Heart right ventricle (tissue), 16 donors: ENCODE data around the gene NAB1. TPM values are rescaled to one million over a fixed set of nuclear protein-coding genes. Genes with fewer than 3 reads are reported as not detected.

ENCODE experiments used
- ATAC-seq, 8 donors: fragments of 200-7000 bp; cut with Tn5 transposase; one replicate each; pipeline ENCODE4 v1.9.1; 2020; ENCODE audit warnings: mild to moderate bottlenecking in 8 of 8, moderate library complexity in 8 of 8, moderate number of reproducible peaks in 1 of 8
- DNase-seq, 2 donors: peaks; one replicate each; pipeline ENCODE4 v3.0.0-alpha.2; 2020
- H3K27ac ChIP-seq, 10 donors: fragments of 200-600 bp; sonication (generic) in 2 of 10; one replicate each; pipeline versions ENCODE4 v1.5.0 to v1.8.0; 2020 to 2022; ENCODE audit warnings: mild to moderate bottlenecking in 3 of 10
- H3K27me3 ChIP-seq, 7 donors: fragments of 200-600 bp; one replicate each; pipeline ENCODE4 v1.8.0; 2021 to 2022; ENCODE audit warnings: mild to moderate bottlenecking in 2 of 7
- H3K36me3 ChIP-seq, 9 donors: fragments of 200-600 bp; sonication (generic) in 1 of 9; one replicate each; pipeline versions ENCODE4 v1.5.0 to v1.8.0; 2020 to 2022; ENCODE audit warnings: mild to moderate bottlenecking in 2 of 9
- H3K4me1 ChIP-seq, 9 donors: fragments of 200-600 bp; sonication (generic) in 1 of 9; one replicate each; pipeline versions ENCODE4 v1.5.0 to v1.8.0; 2020 to 2022; ENCODE audit warnings: mild to moderate bottlenecking in 4 of 9
- H3K4me3 ChIP-seq, 10 donors: fragments of 200-600 bp; sonication (generic) in 2 of 10; one replicate each; pipeline versions ENCODE4 v1.5.0 to v1.8.0; 2020 to 2022; ENCODE audit warnings: mild to moderate bottlenecking in 7 of 10, moderate library complexity in 2 of 10
- H3K9me3 ChIP-seq, 11 donors: fragments of 200-600 bp in 10 of 11; sonication (generic) in 2 of 11; one replicate each; pipeline versions ENCODE4 v1.5.0 to v1.8.0; 2013 to 2022; ENCODE audit warnings: mild to moderate bottlenecking in 2 of 11, control low read depth in 1 of 11, moderate library complexity in 1 of 11
- WGBS, 2 donors: extraction: QIAGEN DNeasy Blood & Tissue Kit; methylation state at CpG; one replicate each; pipeline ENCODE4 v1.1.7; 2013; ENCODE audit warnings: inconsistent platforms in 1 of 2; 5-methylcytosine and 5-hydroxymethylcytosine counted together
- intact Hi-C, 10 donors: fragments of 100-400 bp; cut with DNase I; formaldehyde crosslinking; loops; one replicate each; pipeline versions ENCODE4 v1.11.1 to v1.14.2; 2022
- polyA plus RNA-seq, 2 donors: library from polyadenylated mRNA; stranded (reverse); fragments of 200-250 nt; gene quantifications; one replicate each; pipeline ENCODE4 v1.2.3, GENCODE V29; 2013
- total RNA-seq, 10 donors: library from RNA; stranded (reverse); fragmentation: NEBNext Ultra II Directional in 3 of 10; extraction: Animal tissue kit (Norgen Biotek cat#: 25700) in 3 of 10; gene quantifications; one replicate each; pipeline versions ENCODE4 v1.2.1 to v1.2.4, GENCODE V29; 2021 to 2023
- TF ChIP-seq, protein P1 (sequence below), 9 donors: fragments of 200-600 bp; sonication (generic) in 2 of 9; IDR thresholded peaks; one replicate each; pipeline versions ENCODE4 v1.5.0 to v1.8.0; 2021 to 2022; ENCODE audit warnings: antibody characterized with exemption in 9 of 9, mild to moderate bottlenecking in 5 of 9, moderate library complexity in 1 of 9
- donor health status: Arrhythmogenic right ventricular cardiomyopathy.
- donor health status: ischemic (EF 13 %, LVEDD 7.1; RV severe dilation, severe dysfunction).
- donor health status: healthy with polysubstance abuse.
- donor health status: DM: no; HTN: yes; CAD: no.
- donor health status: DM: no; HTN: no; CAD: no.
- donor health status: ischemic (EF 25% LVEDD 6.9; RV normal size, moderate dysfunction).
- donor health status: ischemic (EF 25% LVEDD 5.7; RV mildly dilated, moderate dysfunction).
- donor health status: healthy.
- donor health status: DM: yes; HTN: yes; CAD: no.
- donor health status: Ischemic cardiomyopathy.
- donor health status: ischemic (EF 35%, LVEDD 5.7; RV mildly dilated, moderate dysfunction).
- donor health status: nonischemic (EF 11% LVEDD 7.7; RV severe dilation, severe dysfunction).
- donor health status: DM: yes; HTN: yes; CAD: no.
- donor health status: PGD.
- donor health status: ischemic (EF 29% LVEDD 5.4; RV normal size, mild dysfunction).
- donor health status: nonischemic (EF 23%, LVEDD 6.1; RV moderate dilation, normal function).

The NAB1 gene
- total and polyA plus RNA-seq, 12 donors, result 9.3 to 41.5 (median 27.1) TPM

DNA sequence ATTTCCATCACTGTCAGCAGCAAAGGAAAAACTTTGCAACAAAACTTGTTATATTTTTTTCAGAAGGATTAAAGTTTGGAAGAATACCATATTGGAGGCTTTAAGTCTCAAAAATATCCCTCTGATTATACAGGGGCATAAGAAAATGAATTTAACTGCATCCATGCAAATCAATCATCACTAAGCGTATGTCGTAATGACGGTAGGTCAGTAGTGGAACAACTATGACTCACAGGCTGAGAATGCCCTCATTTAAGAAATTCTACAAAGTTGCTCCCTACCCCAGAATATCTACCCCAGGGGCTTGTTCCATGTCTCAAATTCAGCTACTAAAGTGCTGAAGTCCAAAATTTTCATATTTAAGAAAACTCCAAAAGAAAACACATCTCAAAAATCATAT is 12.5 kb upstream of the NAB1 start:
- intact Hi-C loops, result no loop called here
- WGBS, 2 donors, result 52 to 73% methylated on average over 3 of the region's 3 CpGs
- TF ChIP-seq, protein P1, sequence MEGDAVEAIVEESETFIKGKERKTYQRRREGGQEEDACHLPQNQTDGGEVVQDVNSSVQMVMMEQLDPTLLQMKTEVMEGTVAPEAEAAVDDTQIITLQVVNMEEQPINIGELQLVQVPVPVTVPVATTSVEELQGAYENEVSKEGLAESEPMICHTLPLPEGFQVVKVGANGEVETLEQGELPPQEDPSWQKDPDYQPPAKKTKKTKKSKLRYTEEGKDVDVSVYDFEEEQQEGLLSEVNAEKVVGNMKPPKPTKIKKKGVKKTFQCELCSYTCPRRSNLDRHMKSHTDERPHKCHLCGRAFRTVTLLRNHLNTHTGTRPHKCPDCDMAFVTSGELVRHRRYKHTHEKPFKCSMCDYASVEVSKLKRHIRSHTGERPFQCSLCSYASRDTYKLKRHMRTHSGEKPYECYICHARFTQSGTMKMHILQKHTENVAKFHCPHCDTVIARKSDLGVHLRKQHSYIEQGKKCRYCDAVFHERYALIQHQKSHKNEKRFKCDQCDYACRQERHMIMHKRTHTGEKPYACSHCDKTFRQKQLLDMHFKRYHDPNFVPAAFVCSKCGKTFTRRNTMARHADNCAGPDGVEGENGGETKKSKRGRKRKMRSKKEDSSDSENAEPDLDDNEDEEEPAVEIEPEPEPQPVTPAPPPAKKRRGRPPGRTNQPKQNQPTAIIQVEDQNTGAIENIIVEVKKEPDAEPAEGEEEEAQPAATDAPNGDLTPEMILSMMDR (IDR thresholded peaks at IDR 0.05), result no peak
- peak overlapping the region in 8 of 10 donors; percentile 2 to 74 (median 54) for H3K27ac ChIP-seq
- no peaks in the 10 kb centered on the region for H3K36me3 ChIP-seq
- ATAC-seq (peak in 6 of 8 donors; percentile 43 to 65 (median 56)), DNase-seq (no peak)
- no peaks in the 10 kb centered on the region for H3K27me3 ChIP-seq
- H3K9me3 ChIP-seq, result no peaks in the 10 kb centered on the region
- H3K4me1 ChIP-seq, result peaks cover 7 to 32% (median 14%) of the 10 kb centered on the region in 9 donors
- no peak overlapping the region for H3K4me3 ChIP-seq

DNA sequence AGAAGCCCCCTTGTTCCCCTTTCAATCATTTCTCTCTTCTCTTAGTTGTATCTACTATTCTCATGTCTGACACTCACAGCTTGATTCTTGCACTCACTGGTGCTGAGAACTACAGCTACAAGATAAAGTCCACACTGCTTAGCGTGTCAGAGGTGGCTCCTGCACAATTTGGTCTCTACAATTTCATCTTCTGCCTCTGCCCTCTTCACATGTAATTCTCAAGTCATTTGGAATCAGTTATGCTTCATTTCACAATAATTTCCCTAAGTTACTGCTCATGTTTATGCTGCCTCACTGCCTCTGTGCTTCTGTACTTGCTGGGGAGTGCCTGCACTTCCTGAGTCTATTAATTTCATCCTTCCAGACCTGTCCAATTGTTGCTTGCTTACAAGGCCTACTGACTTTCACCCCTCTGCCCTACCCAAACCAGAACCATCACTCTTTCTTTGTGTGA is 11.6 kb upstream of the NAB1 start:
- no peaks in the 10 kb centered on the region for H3K9me3 ChIP-seq
- H3K27ac ChIP-seq, result peak overlapping the region in 8 of 10 donors; percentile 26 to 74 (median 54)
- DNase-seq, result no peak
- peaks cover 7 to 39% (median 14%) of the 10 kb centered on the region in 9 donors for H3K4me1 ChIP-seq
- 38 to 39% methylated on average over 1 of the region's 1 CpG for WGBS, 2 donors
- peak in 6 of 8 donors; percentile 49 to 72 (median 58) for ATAC-seq
- no peaks in the 10 kb centered on the region for H3K27me3 ChIP-seq
- no peaks in the 10 kb centered on the region for H3K36me3 ChIP-seq
- TF ChIP-seq, protein P1 (IDR thresholded peaks at IDR 0.05), result no peak
- intact Hi-C loops, result no loop called here
- H3K4me3 ChIP-seq, result no peak overlapping the region

DNA sequence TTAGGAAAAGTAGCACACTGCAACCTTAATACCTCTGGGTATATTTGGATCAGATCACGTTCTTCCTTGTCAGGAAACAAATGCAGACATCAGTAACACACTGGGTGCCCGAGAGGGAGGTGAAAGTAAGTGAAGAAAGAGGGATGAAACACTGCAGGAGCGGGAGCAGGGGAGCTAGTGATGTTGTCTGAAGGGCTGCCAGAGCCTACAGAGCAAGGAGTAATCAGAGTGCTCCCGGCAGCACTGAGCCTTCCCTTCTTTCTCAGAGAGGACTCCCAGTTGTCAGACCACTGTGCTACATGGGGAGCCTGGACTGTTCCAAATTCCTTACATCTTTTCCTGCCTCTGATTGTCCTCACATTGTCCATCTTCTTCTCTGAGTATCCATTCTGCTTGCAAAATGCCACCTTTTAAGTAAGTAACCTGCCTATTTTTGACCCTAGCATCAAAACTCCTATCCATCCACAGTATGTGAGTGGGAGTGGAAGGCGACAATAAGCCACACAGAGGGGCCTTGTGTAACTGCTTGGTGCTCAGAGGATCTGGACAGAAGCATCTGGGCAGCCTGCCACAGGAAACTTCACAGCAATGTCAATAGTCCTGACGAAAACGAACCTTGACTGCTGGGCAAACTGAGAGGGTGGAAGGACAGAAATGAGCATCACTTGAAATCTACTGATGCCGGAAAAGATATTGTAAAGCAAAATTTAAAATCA is 10.8 kb upstream of the NAB1 start:
- H3K4me1 ChIP-seq, result peaks cover 7 to 39% (median 14%) of the 10 kb centered on the region in 9 donors
- no peak overlapping the region for H3K4me3 ChIP-seq
- peak overlapping the region in 8 of 10 donors; percentile 26 to 74 (median 54) for H3K27ac ChIP-seq
- DNase-seq (peak; percentile 54 to 62), ATAC-seq (peak in 7 of 8 donors; percentile 61 to 78 (median 70))
- H3K9me3 ChIP-seq, result no peaks in the 10 kb centered on the region
- TF ChIP-seq, protein P1 (IDR thresholded peaks at IDR 0.05), result no peak
- H3K27me3 ChIP-seq, result no peaks in the 10 kb centered on the region
- H3K36me3 ChIP-seq, result no peaks in the 10 kb centered on the region
- WGBS, 2 donors, result 30 to 34% methylated on average over 8 of the region's 8 CpGs
- intact Hi-C loops, result no loop called here

DNA sequence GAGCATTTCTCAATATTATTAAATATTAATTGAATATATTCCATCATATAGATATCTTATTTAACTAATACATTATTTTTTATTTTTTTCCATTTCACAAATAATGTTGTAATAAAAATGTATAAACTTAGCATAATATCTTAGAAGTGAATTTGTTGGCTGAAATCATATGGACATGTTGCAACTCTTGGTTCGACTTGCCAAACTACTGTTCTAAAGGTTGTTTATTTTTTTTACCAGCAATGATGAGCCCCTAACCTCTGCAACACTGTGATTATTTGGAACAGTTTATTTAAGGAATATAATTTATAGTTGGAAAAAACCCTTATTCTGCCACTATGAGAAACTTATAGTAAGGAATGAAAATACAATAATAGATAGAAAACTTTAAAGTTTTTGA is 8.8 kb upstream of the NAB1 start:
- ATAC-seq, result no peak
- Histone ChIP-seq H3K27ac (no peak overlapping the region), H3K9me3 (no peaks in the 10 kb centered on the region), H3K36me3 (no peaks in the 10 kb centered on the region), H3K4me1 (peaks cover 7 to 56% (median 14%) of the 10 kb centered on the region in 9 donors), H3K4me3 (no peak overlapping the region), H3K27me3 (no peaks in the 10 kb centered on the region)
- 79 to 82% methylated on average over 1 of the region's 1 CpG for WGBS, 2 donors
- TF ChIP-seq, protein P1 (IDR thresholded peaks at IDR 0.05), result no peak
- intact Hi-C loops, result loop anchor here in 5 of 10 donors (5.0 to 10.0 kb wide), 4 partner anchors 55 to 235 kb away; partner anchors contain the start of genes NEMP2 (in 2 of the 5) and MFSD6 (in 1 of the 5)
- no peak for DNase-seq
